ENCODE results near the gene FCMR. TPM values are rescaled to one million over a fixed set of nuclear protein-coding genes. Genes with fewer than 3 reads are reported as not detected.

The FCMR gene
- 10 to 100 TPM in 1 of 4 donors, 1 to 10 TPM in 3; 1.1 to 54.1 (median 4.3) TPM for total RNA-seq

DNA sequence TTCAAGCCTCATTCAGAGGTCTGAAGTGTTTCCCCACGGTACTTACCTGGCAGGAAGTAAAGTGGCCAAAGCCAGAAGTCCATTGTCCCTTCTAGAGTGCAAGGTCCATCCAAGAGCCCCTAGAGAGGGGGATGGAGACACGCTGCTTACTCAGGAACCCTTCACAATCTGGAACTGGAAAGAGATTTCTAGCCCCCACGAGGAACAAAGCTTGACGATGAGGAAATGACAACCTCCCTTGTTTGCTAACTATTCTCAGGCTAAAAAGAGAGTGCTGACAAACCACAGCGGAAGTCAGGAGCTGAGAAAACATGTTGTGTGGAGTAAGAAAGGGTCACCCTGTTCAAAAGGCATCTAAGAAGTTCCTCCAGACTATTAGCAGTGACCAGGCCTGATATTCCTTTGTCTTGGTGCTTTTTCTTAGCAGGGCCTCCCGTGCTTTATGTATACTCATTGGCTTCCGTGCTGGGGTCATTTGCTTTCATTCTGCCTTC lies at the start of gene FCMR:
Gene FCMR, minus strand, starts transcription at position 170 of the 494 bp plus-strand sequence. Its CDS starts 87 bp downstream, at position 83.
- TF ChIP-seq, protein P1, sequence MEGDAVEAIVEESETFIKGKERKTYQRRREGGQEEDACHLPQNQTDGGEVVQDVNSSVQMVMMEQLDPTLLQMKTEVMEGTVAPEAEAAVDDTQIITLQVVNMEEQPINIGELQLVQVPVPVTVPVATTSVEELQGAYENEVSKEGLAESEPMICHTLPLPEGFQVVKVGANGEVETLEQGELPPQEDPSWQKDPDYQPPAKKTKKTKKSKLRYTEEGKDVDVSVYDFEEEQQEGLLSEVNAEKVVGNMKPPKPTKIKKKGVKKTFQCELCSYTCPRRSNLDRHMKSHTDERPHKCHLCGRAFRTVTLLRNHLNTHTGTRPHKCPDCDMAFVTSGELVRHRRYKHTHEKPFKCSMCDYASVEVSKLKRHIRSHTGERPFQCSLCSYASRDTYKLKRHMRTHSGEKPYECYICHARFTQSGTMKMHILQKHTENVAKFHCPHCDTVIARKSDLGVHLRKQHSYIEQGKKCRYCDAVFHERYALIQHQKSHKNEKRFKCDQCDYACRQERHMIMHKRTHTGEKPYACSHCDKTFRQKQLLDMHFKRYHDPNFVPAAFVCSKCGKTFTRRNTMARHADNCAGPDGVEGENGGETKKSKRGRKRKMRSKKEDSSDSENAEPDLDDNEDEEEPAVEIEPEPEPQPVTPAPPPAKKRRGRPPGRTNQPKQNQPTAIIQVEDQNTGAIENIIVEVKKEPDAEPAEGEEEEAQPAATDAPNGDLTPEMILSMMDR (IDR thresholded peaks at IDR 0.05; ENCODE audit: low read depth): no peak

- TF ChIP-seq, protein P1 (IDR thresholded peaks at IDR 0.05; ENCODE audit: low read depth): no peak
Observed at GRCh38 chr1:206971029-206971655, 49.4 kb upstream of the FCMR start.

- TF ChIP-seq, protein P1 (IDR thresholded peaks at IDR 0.05; ENCODE audit: low read depth): no peak
Observed at GRCh38 chr1:206970446-206970845, 48.7 kb upstream of the FCMR start, which contains the start of gene FCAMR. FCAMR (minus strand) TSS chr1:206970460; CDS start chr1:206970125, 335 bp downstream.

- TF ChIP-seq, protein P1 (IDR thresholded peaks at IDR 0.05; ENCODE audit: low read depth): no peak
Observed at GRCh38 chr1:206969090-206969489, 47.3 kb upstream of the FCMR start.

GRCh38 chr1:206967096-206967849 lies 45.5 kb upstream of the FCMR start:
- TF ChIP-seq, protein P1 (IDR thresholded peaks at IDR 0.05; ENCODE audit: low read depth): no peak

DNA sequence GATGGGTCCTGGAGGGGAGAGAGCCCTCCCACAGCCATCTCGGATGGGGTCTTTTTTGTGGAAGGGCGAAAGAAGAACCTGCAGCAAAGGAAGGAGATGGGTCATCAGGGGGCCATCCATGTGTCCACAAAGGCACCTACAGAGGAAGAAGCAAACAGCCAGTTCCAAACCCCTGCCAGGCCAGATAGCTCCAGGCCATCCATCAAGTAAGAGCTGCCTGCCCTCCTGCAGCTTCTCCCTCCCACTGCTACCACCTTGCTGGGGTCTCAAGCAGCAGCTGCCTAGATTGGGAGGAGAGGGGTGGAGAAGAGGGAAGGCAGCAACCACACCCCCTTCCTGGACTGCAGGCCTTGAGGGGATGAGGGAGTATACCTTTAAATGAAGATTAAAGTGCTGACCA lies 44.0 kb upstream of the FCMR start:
- TF ChIP-seq, protein P1 (IDR thresholded peaks at IDR 0.05; ENCODE audit: low read depth): no peak

DNA sequence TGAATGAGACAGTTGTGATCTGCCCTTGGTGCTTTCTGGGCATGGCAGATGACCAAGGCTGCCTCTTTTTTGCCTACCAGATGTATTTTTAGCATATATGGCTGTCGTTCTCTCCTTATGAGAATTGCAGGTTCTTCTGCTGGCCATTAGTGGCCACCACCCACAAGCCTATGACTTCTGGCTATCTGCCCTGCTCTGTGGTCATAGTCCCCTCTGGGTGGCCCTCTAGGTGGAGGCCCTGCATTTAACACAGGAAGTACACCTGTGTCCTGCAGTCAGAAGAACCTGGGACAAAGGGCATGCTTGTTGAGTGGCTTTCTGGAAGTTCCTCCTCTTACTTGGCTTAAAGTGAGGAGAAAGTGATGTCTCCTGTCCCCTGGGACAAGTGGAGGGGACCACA lies 42.0 kb upstream of the FCMR start:
- TF ChIP-seq, protein P1 (IDR thresholded peaks at IDR 0.05; ENCODE audit: low read depth): no peak

Measured in subcutaneous adipose tissue (tissue), 4 donors.